IPS DF 4.7 (cell line): ENCODE data around the gene NOL4L.
"Not testable (repeated sequence)": the region's sequence is repeated elsewhere in the genome, so short reads cannot be mapped to it uniquely, and the experiment has no call there.

Experiments used
- DNase-seq: peaks from one replicate; pipeline ENCODE4 v3.0.0-alpha.2; 2013; ENCODE audit warnings: low spot score; ENCODE audit errors: extremely low read depth

Gene NOL4L

DNA sequence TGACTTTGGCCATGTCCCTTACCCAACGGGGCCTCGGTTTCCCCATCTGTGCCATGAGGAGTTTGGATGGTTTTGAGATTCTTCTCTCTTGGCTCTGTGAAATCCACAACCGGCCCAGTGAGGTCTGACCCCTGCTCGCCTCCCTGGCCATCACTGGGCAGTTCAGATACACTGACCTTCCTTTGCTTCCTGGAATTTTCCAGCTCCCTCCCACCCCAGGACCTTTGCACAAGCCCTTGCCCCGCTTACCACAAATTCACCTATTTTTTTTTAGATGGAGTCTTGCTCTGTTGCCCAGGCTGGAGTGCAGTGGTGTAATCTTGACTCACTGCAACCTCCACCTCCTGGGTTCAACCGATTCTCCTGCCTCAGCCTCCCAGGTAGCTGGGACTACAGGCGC, 12.6 kb upstream of the NOL4L start:
- DNase-seq = no peak

DNA sequence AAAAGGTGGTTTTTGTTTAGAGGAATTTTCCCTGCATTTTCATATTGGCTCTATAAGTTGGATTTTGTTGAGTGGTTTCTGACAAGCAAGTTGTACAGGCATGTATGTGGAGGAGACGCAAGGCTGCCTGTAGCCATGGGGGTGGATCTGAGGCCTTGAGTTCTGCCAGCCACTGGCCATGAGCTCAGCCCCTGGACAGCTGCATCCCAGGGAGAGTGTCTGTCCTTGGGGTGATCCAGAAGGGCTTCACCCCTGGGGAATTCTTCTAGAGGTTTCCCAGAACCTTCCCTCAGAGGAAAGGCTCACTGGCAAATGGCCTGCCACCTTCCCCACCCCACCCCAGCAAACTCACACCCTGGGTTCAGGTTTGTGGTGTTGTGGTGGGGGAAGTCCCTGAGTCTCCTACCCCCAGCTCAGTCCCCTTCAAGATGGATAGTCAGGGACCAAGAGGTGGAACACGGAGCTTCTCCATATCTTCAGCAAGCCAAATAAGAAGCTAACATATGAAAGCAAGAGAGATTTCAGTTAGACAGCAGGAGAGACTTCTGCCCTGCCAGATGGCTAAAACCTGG, 11.6 kb upstream of the NOL4L start:
- DNase-seq = no peak

DNA sequence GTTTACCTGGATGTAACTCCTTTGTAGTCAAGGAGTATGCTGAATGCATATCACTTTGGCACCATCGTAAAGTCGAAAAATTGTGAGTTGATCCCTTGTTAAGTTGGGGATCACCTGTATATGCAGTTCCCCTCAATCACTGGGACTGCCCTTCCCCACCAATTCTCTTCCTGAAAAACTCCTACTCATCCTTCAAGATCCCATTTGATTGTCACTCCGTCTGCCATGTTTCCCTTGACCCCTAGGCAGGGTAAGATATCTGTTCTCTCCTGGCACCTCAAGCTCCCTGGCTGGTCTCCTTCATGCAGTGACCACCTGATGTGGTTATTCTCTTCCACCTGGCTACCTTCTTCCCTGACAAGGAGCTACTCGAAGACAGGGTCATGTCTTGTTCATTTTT, 10.0 kb upstream of the NOL4L start:
- DNase-seq = no peak

DNA sequence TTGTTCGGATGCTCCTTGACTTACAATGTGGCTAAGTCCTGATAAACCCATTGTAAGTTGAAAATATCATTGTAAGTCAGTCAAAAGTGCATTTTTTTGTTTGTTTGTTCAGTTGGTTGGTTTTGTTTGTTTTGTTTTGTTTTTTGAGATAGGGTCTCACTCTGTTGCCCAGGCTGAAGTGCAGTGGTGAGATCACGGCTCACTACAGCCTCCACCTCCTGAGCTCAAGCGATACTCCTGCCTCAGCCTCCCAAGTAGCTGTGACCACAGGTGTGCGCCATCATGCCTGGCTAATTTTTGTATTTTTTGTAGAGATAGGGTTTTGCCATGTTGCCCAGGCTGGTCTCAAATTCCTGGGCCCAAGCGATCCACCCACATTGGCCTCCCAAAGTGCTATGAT, 9.5 kb upstream of the NOL4L start:
- DNase-seq = not testable (repeated sequence)

DNA sequence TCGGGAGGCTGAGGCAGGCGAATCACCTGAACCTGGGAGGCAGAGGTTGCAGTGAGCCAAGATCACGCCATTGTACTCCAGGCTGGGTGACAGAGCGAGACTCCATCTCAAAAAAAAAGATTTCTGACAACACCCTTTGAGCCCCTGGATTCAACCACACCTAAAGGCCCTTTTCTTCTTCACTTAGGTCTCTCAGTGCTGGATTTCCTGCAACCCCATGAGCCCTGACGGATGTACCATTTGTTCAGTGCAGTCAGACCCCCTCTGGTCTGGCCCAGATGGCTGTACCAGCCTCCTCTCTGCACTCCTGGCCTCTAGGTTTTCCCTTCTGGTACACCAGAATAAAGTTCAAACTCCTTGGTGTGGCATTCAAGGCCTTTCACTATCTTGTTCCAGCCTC, 9.1 kb upstream of the NOL4L start:
- DNase-seq = no peak

DNA sequence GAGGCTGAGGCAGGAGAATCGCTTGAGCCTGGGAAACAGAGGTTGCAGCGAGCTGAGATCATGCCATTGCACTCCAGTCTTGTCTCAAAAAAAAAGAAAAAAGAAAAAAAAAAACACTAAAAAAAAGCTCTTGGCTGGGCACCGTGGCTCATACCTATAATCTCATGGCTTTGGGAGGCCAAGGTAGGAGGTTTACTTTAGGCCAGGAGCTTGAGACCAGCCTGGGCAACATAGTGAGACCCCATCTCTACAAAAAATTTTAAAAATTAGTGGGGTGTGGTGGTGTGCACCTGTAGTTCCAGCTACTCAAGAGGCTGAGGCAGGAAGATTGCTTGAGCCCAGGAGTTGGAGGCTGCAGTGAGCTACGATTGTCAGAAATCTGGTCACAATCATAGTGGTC, 7.5 kb upstream of the NOL4L start:
- DNase-seq = not testable (repeated sequence)

DNA sequence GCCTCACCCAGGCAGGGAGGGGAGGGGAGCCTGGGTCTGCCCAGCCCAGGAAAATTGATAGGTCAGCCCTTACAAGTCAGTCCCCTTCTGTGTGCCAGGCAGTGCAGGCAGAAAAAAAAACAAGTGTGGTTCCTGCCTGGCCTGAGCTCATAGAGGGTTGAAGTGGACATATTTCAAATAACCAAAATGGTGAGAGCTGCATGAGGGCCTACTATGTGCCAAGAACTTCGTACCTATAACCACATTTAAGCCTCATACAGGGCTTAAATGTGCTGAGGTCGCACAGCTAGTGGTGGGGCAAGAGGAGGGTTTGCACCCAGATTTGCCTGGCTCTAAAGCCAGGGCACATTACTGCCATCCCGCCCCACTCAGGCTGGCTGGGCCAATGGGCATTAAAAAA, 6.9 kb upstream of the NOL4L start:
- DNase-seq = no peak

DNA sequence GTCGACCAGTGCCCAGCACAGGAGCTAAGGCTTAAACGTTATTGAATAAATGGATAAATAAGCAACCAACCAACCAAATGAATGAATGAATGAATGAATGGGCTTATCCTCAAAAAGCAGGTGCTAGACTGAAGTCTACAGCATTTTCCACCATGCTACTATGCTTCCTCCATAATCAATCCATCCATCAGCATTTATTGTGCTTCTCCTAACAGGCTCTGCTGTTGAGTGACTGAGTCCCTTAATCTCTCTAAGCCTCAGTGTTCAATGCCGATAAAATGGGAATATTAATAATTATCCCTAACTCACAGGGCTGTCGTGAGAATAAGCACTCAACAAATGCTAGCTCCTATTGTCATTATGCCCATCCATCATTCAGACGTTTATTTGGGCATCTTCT, 4.6 kb upstream of the NOL4L start:
- no peak for DNase-seq

DNA sequence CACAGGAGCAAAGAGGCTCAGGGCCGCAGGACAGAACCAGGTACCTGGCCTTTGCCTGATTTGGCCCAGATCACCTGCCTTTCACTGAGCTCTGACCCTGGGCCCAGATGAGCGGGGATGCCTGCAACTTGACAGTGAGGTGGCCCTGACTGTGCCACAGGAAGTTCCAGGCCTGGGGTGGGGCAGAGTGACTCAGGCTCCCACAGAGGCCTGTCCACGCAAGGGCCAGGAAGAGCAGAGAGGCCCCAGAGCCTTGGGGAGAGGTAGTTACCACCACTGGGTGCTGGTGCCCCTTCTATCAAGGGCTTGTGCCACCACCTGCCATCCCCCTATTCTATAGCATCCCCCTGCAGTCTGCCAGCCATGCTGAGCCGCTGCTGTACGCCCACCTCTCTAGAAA, 4.1 kb upstream of the NOL4L start:
- no peak for DNase-seq

DNA sequence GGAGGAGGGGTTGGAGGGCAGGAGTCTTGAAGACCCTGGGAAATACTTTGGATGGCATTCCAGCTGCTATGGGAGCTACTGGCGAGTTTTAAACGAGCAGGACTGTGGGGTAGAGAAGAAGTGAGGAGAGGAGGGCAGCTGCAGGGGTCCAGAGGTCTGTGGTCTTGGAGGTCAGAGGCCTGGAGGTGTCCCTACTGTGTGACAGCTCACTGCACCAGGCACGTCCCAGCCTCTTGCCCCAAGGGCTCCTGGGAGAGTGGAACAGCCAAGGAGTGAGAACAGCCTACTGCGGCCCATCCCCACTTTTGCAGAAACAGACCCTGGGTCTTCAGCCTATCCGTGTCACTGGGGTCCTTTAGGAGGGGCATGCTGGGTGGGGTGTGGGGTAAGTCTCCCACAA, 2.9 kb upstream of the NOL4L start:
- DNase-seq = no peak

DNA sequence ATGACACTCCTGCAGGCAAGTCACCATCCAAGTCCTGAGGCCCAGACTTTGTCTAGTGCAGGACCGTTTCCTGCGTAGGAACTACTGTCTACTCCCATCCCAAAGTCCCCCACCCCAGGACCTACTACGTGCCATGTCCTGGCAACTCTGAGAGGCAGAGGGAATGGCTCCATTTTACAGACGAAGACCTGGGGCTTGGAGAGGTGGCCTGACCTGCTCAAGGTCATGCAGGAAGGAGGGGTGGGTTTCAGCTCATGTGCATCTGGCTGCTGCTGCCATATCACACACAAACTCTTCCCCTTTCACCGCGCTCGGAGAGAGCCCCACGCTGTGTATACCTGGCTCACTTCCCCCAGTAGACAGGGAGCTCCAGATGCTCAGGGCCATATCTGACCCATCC, 1.2 kb upstream of the NOL4L start:
- DNase-seq = no peak

DNA sequence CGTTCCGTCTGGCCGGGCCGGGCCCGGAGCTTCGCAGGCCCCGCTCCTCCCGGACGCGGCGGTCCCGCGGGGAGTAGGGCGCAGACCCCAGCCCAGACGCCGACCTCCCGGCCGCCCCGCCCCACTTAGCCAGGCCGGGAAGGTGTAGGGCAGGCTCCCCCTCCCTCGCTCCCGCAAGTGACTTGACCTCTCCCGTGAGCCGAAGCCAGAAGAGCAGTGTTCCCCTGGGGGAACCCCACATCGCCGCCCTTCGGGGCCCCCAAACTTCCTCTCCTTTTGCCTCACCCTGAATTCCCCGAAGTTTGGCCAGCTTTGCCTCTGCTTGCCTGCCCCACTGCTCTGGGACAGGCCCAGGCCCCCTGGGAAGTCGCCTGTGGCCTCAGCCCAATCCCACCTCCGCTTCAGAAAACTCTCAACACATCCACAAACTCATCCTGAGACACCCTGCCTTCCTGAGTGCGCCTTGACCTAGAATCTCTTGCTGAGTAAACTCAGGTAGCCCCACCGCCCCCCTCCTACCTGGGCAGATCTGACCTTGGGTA, 524 bp upstream of the NOL4L start:
- DNase-seq = no peak

DNA sequence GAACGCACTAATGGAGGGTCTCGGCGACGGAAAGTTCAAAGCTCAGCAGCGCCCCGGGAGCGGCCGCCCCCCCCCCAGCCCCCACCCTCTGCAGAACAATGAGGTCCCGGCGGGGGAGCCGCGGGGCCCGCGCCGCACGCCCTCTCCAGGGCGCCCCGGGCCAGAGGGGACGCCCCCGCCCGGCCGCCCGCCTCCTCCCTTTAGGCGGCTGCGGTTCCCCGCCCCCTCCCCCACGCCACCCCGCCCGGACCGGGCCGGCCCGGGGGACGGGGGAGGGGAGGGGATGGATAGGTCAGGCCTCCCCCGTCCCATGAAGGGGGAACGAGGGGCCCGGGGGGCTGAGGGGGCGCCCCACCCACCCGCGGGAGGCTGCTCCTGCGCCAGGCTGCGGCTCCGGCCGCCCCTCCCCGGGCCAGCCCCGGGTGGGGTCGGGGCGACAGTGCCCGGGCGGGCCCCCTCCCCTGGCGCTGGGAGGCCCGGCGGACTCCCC, 1.5 kb downstream of the NOL4L start:
- DNase-seq = no peak

DNA sequence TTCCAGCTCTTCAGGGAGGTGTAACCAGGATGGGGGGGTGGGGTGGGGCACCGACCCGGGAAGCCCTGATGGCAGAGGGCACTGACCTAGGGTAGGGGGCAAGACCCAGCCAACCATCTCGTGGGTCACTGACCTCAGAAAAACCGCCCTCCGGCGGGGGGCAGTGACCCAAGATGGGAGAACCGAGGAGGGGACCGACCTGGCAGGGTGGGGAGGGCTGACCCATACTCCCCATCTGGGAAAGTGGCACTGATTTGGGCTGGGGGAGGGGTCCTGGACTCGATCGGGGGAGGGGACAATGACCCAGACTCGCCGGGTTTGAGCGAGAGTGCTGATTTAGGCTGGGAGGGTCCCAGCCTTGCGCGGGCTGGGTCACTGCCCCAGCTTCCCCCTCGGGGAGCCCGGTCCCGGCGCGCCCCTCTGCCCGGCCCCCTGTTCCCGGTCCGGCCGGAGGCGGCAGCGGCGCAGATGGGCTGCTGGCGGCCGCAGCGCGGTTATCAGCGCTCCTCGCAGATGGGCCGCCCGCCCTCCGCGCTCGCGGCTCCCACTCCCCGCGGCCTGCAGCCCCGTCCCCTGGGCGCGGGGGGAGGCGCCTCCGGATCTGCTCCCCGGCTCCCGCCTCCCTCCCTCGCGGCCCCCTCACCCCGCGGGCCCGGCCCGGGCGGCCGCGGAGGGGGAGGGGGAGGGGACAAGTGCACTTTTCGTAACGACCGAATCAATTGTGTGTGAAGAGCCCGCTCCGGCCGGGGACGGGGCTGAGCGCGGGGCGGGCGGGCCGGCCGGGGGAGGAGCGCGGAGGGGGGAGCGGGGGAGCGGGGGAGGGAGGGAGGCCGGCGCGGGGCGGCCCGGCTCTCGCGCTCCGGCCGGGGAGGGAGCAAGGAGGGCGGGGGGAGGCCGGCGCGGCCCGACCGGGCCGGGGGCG, 2.2 kb downstream of the NOL4L start:
- DNase-seq = no peak

DNA sequence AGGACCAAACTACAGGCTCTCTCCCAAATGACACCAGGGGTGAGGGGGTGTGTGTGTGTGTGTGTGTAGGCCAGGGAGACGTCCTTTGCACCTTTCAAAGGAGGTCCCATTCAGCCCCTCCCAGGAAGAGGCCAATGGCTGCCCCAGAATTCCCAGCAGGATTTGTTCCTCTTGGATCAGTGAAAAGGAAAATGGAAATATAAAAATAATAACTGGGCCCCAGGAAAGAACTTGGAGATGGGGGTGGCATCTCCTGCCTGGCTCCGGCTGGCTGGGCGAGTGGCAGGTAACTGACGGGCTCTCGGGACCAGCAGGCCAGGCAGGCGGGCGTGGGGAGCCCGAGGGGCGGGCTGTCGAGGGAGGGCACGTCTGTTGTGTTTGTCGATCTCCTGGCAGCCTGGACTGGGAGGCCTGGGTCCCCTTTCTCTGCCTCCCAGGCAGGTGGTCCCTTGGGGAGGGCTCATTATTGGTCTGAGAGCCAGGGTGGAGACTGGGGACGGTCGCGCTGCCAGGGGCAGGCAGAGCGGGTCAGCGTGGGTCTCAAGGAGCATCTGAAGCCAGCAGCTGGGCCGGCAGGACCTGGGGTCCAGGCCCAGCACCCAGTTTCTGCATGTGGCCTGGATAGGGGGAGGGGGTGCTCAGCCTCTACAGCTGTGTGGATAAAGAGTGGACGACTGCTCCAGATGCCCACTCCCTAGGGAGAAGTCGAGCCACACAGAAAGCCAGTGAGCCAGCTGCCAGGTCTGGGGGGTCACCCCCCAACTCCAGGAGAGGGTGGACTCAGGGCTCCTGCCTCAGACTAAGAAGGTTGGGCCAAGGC, 3.1 kb downstream of the NOL4L start:
- no peak for DNase-seq

DNA sequence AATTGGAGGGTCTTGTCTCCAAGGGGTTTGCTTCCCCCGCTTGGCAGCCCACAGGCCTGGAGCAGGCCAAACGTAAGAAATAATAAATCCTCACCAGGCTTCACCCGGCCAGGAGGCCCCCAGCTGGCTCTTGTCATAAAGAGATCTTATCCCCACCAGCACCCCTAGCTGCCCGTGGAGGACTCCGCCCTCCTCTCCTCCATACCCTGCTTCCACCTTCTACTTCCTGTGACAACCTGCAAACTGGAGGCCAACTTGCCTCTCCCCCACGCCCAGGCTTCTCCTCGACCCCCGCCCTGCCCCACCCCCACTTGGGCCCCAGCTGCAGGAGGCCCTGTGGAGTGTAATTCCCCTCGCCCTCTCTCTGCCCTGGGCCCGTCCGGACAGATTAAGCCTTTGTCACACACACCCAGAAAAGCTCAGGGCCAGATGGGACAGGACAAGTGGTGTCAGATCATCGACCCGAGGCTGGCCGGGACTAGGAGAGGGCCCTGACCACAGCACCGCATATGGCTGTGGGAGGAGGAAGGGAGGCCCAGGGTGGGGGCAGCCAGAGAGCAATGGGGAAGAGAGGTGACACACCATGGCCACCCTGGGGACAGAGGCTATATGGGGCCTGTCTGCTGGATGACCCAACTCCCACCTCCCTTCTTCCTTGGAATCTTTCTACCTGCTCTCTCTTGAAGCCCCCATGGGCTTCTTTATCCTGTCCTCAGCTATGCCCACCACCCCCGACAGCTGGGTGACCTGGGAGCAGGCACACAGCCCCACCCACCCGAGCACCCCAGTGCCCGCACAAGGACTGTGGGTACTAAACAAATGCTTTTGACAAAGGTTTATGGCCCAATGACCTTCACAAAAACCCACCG, 3.9 kb downstream of the NOL4L start:
- DNase-seq = no peak

DNA sequence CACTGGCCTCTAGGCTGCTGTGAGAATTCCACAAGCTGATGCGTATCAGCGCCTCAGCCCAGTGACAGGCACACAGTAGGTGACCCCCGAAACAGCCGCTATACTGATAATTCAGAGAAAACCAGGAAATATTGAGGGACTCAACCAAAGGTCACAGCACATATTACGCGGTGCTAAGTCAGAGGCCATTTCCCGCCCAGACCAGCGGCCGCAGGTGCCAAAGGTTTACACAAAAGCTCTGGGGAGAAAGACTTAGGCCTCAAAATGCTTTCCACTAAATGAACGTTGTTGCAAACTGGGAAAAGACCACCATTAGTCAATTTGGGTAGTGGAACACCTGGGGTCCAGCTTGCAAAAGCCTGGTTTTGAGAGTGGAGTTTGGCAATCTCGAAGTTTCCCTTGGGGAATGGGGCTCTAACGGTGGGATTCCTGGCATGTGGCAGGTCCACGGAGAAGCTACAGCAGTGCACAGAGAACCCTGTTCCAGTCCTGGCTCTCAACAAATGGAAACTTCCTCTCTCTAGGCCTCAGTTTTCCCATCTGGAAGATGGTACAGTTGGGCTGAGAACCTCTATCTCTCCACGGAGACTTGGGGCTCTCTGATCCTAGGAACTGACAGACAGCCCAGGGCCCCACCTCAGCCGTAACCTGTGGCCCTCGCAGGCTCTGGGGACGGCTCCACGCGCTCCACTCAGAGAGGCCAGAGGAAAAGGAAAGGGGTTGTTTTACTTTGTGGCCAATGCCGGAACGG, 4.7 kb downstream of the NOL4L start:
- no peak for DNase-seq

DNA sequence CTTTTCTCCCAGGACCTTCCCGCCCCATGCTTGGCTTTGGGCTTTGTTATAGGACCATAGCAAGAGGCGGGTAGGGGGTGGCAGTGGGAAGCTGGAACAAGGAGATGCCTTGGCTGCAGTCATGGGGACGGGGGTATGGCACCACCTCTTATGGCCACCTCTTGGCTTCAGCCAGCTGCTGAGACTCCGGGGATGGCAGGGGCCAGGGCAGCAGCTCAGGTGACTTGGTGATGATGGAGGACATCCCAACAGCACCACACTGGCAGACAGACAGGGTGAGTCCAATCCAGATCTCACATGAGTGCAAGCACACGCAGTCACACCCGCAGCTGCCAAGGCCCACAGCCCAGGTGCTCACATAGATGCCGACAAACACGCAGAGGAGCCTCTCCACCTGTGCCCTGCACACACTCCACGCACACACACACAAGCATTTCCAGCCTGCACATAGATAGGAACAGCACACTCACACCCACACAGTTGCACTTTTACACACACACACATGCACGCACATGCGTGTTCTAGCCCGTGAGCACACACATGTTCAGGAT, 6.2 kb downstream of the NOL4L start:
- no peak for DNase-seq

DNA sequence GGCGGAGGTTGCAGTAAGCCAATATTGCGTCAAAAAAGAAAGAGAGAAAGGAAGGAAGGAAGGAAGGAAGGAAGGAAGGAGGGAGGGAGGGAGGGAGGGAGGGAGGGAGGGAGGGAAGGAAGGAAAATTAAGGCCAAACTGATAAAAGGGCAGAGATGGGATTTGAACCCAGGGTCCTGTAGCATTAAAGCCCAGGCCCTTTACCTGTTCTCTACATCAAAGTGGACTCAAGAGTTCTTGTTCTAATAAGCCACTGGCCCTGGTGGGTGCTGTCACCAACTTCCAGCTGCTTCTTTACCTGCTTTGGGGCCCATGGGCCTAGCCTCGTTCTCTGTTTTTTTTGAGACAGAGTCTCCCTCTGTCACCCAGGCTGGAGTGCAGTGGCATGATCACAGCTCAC, 7.1 kb downstream of the NOL4L start:
- not testable (repeated sequence) for DNase-seq

DNA sequence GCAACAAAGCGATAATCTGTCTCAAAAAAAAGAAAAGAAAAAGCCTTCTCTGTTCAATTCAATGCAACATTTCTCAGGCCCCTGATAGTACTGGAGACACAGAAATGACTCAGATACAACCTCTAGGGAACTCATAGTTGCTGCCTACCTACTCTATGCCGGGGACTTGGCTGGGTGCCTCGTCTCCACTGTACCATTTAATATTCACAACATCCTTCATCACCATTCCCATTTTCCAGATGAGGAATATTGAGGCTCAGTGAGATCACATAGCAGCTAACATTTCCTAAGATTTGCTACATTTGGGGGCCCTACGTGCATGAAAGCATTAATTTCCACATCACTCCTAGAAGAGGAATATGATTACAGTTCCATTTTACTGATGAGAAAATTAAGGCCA, 7.5 kb downstream of the NOL4L start:
- DNase-seq = no peak
